ENCODE results near the gene CDC37. TPM values are rescaled to one million over a fixed set of nuclear protein-coding genes. Genes with fewer than 3 reads are reported as not detected.
A peak's percentile ranks its signal among the peaks of the same experiment; 100 is the strongest.

The CDC37 gene
- total RNA-seq (2014; rRNA removed; shearing (Covaris generic)): 226 and 254 TPM in 2 replicates

DNA sequence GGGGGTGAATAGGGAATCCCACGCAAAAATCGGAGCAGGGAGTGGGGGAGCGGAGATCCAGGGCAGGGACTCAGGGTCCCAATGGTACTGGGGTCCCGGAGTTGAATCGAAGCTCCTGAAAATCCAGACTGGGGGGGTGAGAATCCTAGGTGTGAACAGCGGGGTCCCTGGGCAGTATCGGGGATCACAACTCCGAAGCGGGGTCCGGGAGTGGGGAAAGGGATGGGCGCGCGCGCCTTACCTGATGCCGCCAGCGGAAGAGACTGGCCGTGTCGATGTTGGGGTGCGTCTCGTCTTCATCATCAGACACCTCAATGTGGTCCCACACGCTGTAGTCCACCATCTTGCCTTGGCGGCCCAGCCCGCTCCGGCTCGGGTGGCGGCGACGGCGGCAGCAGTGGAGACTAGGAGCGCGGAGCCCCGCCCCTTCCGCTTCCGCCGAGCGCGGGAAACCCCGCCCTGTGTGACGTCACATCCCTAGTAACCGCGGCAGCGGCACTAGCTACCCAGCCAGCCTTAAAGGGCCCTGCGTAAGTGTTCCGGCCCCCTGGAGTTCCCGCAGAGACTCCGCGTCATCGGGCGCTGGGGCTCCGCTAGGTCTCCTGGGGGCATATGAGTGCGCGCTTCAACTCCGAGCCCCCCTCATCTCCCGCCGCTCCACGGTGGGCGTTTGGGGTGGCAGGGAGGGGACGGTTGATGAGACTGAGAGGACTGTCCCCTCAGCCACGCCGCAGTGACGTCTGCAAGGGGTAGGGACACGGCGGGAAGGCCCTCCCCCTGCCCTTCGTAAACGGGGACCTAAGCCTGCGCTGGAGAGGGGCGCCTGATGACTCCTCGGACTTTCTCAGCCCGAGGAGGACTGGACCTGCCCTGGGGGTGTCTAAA is at the start of gene CDC37:
CDC37 (minus strand) TSS at position 406 of the 885 bp plus-strand sequence; CDS start at position 343, 63 bp downstream.
- H3K4me3 ChIP-seq (ENCODE audit: insufficient read depth, low read depth, low read length): peak within 1 kb of the TSS; percentile 99
- peaks cover 21% of the 10 kb centered on the region for H3K27me3 ChIP-seq (ENCODE audit: control insufficient read depth, insufficient read depth, low read length)
- peak; percentile 99 for DNase-seq
- H3K36me3 ChIP-seq (replicated peaks; ENCODE audit: control insufficient read depth, insufficient read depth, low read length): no peaks in the 10 kb centered on the region; the same call in 1 of the 2 replicates

GRCh38 chr19:10450853-10451609 is 47.7 kb upstream of the CDC37 start:
- peak; percentile 95 for DNase-seq
- H3K27me3 ChIP-seq (ENCODE audit: control insufficient read depth, insufficient read depth, low read length): no peaks in the 10 kb centered on the region
- H3K4me3 ChIP-seq (ENCODE audit: insufficient read depth, low read depth, low read length): no peak overlapping the region
- H3K36me3 ChIP-seq (replicated peaks; ENCODE audit: control insufficient read depth, insufficient read depth, low read length): no peaks in the 10 kb centered on the region

GRCh38 chr19:10450191-10450852 is 47.0 kb upstream of the CDC37 start:
- Histone ChIP-seq H3K4me3 (ENCODE audit: insufficient read depth, low read depth, low read length) (no peak overlapping the region), H3K36me3 (replicated peaks; ENCODE audit: control insufficient read depth, insufficient read depth, low read length) (no peaks in the 10 kb centered on the region), H3K27me3 (ENCODE audit: control insufficient read depth, insufficient read depth, low read length) (no peaks in the 10 kb centered on the region)
- DNase-seq: peak; percentile 28

GRCh38 chr19:10449037-10449436 is 45.7 kb upstream of the CDC37 start:
- Histone ChIP-seq H3K4me3 (ENCODE audit: insufficient read depth, low read depth, low read length) (no peak overlapping the region), H3K27me3 (ENCODE audit: control insufficient read depth, insufficient read depth, low read length) (no peaks in the 10 kb centered on the region)
- DNase-seq: no peak

DNA sequence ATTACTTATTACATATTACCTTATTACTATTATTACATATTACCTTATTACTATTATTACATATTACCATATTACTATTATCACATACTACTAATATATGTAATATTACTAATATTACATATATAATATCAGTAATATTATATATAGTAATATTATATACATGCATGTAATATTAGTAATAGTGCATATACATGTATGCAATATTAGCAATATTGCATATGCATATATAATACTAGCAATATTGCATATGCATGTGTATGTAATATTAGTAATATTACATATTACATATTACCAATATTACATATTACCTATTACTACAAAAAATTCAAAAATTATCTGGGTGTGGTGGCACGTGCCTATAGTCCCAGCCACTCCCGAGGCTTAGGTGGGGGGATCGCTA is 39.4 kb upstream of the CDC37 start:
- Histone ChIP-seq H3K4me3 (ENCODE audit: insufficient read depth, low read depth, low read length) (no peak overlapping the region), H3K36me3 (replicated peaks; ENCODE audit: control insufficient read depth, insufficient read depth, low read length) (no peaks in the 10 kb centered on the region), H3K27me3 (ENCODE audit: control insufficient read depth, insufficient read depth, low read length) (no peaks in the 10 kb centered on the region)
- DNase-seq: no peak

More at GRCh38 chr19:10449037-10449436, 45.7 kb upstream of the CDC37 start:
- H3K36me3 ChIP-seq (replicated peaks; ENCODE audit: control insufficient read depth, insufficient read depth, low read length): no peaks in the 10 kb centered on the region

- no peak overlapping the region for H3K4me3 ChIP-seq (ENCODE audit: insufficient read depth, low read depth, low read length)
- no peaks in the 10 kb centered on the region for H3K36me3 ChIP-seq (replicated peaks; ENCODE audit: control insufficient read depth, insufficient read depth, low read length)
- DNase-seq: no peak
- H3K27me3 ChIP-seq (ENCODE audit: control insufficient read depth, insufficient read depth, low read length): no peaks in the 10 kb centered on the region
Measured at GRCh38 chr19:10439588-10439987, 36.2 kb upstream of the CDC37 start.

GRCh38 chr19:10433131-10433536 is 29.8 kb upstream of the CDC37 start:
- DNase-seq: no peak
- H3K36me3 ChIP-seq (replicated peaks; ENCODE audit: control insufficient read depth, insufficient read depth, low read length): no peaks in the 10 kb centered on the region
- H3K27me3 ChIP-seq (ENCODE audit: control insufficient read depth, insufficient read depth, low read length): peaks cover 45% of the 10 kb centered on the region
- H3K4me3 ChIP-seq (ENCODE audit: insufficient read depth, low read depth, low read length): no peak overlapping the region

DNA sequence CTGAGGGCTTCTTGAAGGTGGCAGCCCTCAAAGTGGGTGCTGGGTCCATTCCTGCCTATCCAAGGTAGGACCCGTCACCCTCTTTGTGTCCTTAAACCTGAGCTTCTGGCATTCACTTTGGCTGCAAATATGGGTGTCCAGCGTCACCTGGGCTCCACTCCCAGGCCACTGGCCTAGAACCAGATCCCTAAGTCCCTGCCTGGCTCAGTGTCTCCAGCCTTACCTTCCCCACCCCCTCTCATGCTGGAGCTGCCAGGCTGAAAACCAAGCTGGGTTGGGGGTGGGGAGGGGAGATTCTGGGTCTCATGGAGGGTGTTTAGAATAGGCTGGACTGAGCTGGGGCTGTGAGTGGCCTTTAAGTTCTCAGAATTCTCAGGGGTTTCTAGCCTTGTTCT is 29.4 kb upstream of the CDC37 start:
- H3K36me3 ChIP-seq (replicated peaks; ENCODE audit: control insufficient read depth, insufficient read depth, low read length): no peaks in the 10 kb centered on the region
- no peak overlapping the region; the same call in 1 of the 2 replicates for H3K4me3 ChIP-seq (ENCODE audit: insufficient read depth, low read depth, low read length)
- DNase-seq: peak; percentile 60
- peaks cover 47% of the 10 kb centered on the region for H3K27me3 ChIP-seq (ENCODE audit: control insufficient read depth, insufficient read depth, low read length)

- peaks cover 53% of the 10 kb centered on the region for H3K27me3 ChIP-seq (ENCODE audit: control insufficient read depth, insufficient read depth, low read length)
- no peaks in the 10 kb centered on the region for H3K36me3 ChIP-seq (replicated peaks; ENCODE audit: control insufficient read depth, insufficient read depth, low read length)
- peak overlapping the region; percentile 45 for H3K4me3 ChIP-seq (ENCODE audit: insufficient read depth, low read depth, low read length)
- peak; percentile 94 for DNase-seq
Measured at GRCh38 chr19:10431943-10432735, 28.8 kb upstream of the CDC37 start.

DNA sequence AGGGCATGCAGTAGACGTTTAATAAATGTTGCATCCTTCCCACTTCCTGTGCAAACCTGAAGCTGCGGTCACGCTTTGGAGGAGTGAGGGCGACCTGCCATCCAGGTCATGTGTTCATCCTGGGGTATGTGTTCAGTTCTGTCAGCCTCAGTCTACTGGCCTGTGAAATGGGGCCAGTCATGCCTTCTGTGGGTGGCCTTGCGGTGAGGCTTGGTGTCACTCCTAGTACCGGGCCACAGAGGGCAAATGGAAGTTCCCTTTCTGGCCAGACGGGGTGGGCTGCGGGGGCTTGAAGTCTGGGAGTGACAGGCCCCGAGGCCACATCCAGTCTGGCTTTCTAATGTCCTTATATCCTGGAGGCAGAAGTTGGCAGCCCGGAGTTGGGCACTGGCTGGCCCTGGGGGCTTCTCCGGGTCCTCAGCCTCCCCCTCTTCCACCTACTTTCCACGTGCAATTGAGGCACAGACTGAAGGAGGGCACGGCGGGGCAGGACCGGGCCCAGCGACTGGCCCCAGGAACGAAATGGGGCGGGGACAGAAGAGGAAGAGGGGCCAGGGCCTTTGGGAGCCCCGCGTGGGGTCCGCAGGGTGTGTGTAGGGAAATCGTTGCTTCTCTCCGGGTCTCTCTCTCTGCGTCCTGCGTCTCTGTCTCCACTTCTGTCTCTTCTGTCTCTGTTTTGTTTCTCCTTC is 28.1 kb upstream of the CDC37 start:
- Histone ChIP-seq H3K4me3 (ENCODE audit: insufficient read depth, low read depth, low read length) (peak overlapping the region; percentile 45), H3K27me3 (ENCODE audit: control insufficient read depth, insufficient read depth, low read length) (peaks cover 53% of the 10 kb centered on the region), H3K36me3 (replicated peaks; ENCODE audit: control insufficient read depth, insufficient read depth, low read length) (no peaks in the 10 kb centered on the region)
- DNase-seq: peak; percentile 69

GRCh38 chr19:10430505-10431253 is 27.3 kb upstream of the CDC37 start:
- H3K4me3 ChIP-seq (ENCODE audit: insufficient read depth, low read depth, low read length): peak overlapping the region; percentile 34
- peak; percentile 87 for DNase-seq
- H3K36me3 ChIP-seq (replicated peaks; ENCODE audit: control insufficient read depth, insufficient read depth, low read length): no peaks in the 10 kb centered on the region
- H3K27me3 ChIP-seq (ENCODE audit: control insufficient read depth, insufficient read depth, low read length): peaks cover 56% of the 10 kb centered on the region

- H3K36me3 ChIP-seq (replicated peaks; ENCODE audit: control insufficient read depth, insufficient read depth, low read length): no peaks in the 10 kb centered on the region
- no peak overlapping the region for H3K4me3 ChIP-seq (ENCODE audit: insufficient read depth, low read depth, low read length)
- peaks cover 71% of the 10 kb centered on the region for H3K27me3 ChIP-seq (ENCODE audit: control insufficient read depth, insufficient read depth, low read length)
- DNase-seq: no peak
Measured at GRCh38 chr19:10428996-10429381, 25.6 kb upstream of the CDC37 start.

GRCh38 chr19:10427169-10427568 is 23.8 kb upstream of the CDC37 start:
- DNase-seq: no peak
- peaks cover 78% of the 10 kb centered on the region for H3K27me3 ChIP-seq (ENCODE audit: control insufficient read depth, insufficient read depth, low read length)
- no peak overlapping the region for H3K4me3 ChIP-seq (ENCODE audit: insufficient read depth, low read depth, low read length)
- no peaks in the 10 kb centered on the region for H3K36me3 ChIP-seq (replicated peaks; ENCODE audit: control insufficient read depth, insufficient read depth, low read length)

Measured in H7 (cell line).